Neural progenitor cell (in vitro differentiated cells): Measurements from ENCODE around the gene FHAD1. TPM values are rescaled to one million over a fixed set of nuclear protein-coding genes. Genes with fewer than 3 reads are reported as not detected.

Experiments used
- DNase-seq: peaks from one replicate; pipeline ENCODE4 v3.0.0-alpha.2; 2016; ENCODE audit warnings: low spot score
- H2AFZ ChIP-seq: fragments of 200-600 bp; sonication (generic); replicated peaks from 2 replicates; pipeline ENCODE4 v1.6.1; 2016; ENCODE audit warnings: antibody characterized with exemption
- H3F3A ChIP-seq: fragments of 200-600 bp; sonication (generic); 2 replicates; pipeline ENCODE4 v1.6.1; 2016; ENCODE audit warnings: antibody characterized with exemption, low read depth
- H3K27ac ChIP-seq: fragments of 200-600 bp; sonication (generic); 2 replicates; pipeline ENCODE4 v1.5.1; 2016; ENCODE audit warnings: mild to moderate bottlenecking
- H3K27me3 ChIP-seq: fragments of 200-600 bp; sonication (generic); 2 replicates; pipeline ENCODE4 v1.6.1; 2016; ENCODE audit warnings: mild to moderate bottlenecking, moderate library complexity
- H3K36me3 ChIP-seq: fragments of 200-600 bp; sonication (generic); 2 replicates; pipeline ENCODE4 v1.5.1; 2016
- H3K4me1 ChIP-seq: fragments of 200-600 bp; sonication (generic); 2 replicates; pipeline ENCODE4 v1.6.1; 2016; ENCODE audit warnings: mixed run types
- H3K4me2 ChIP-seq: fragments of 200-600 bp; sonication (generic); 2 replicates; pipeline ENCODE4 v1.6.1; 2016
- H3K4me3 ChIP-seq: fragments of 200-600 bp; sonication (generic); 2 replicates; pipeline ENCODE4 v1.5.1; 2016
- H3K79me2 ChIP-seq: fragments of 200-600 bp; sonication (generic); 2 replicates; pipeline ENCODE4 v1.6.1; 2016; ENCODE audit warnings: low read depth
- H3K9ac ChIP-seq: fragments of 200-600 bp; sonication (generic); 2 replicates; pipeline ENCODE4 v1.6.1; 2016
- H3K9me3 ChIP-seq: fragments of 200-600 bp; sonication (generic); 2 replicates; pipeline ENCODE4 v1.5.1; 2016; ENCODE audit warnings: low read depth
- H4K20me1 ChIP-seq: fragments of 200-600 bp; sonication (generic); 2 replicates; pipeline ENCODE4 v1.6.1; 2016; ENCODE audit warnings: low read depth
- H3K27ac Mint-ChIP-seq: 3 replicates; pipeline ENCODE4 v1.8.0; 2021; ENCODE audit warnings: mixed read lengths
- H3K27me3 Mint-ChIP-seq: 2 replicates; pipeline ENCODE4 v1.8.0; 2022; ENCODE audit warnings: low read depth, mild to moderate bottlenecking, inconsistent platforms, moderate library complexity, mixed read lengths; ENCODE audit not compliant: insufficient read depth
- H3K36me3 Mint-ChIP-seq: 3 replicates; pipeline ENCODE4 v1.8.0; 2021; ENCODE audit warnings: mixed read lengths
- H3K4me1 Mint-ChIP-seq: 3 replicates; pipeline ENCODE4 v1.8.0; 2021; ENCODE audit warnings: mixed read lengths
- H3K4me3 Mint-ChIP-seq: 3 replicates; pipeline ENCODE4 v1.8.0; 2021; ENCODE audit warnings: mild to moderate bottlenecking, moderate library complexity, mixed read lengths
- H3K9me3 Mint-ChIP-seq: 3 replicates; pipeline ENCODE4 v1.8.0; 2020; ENCODE audit warnings: mixed read lengths
- CTCF ChIP-seq: fragments of 200-600 bp; sonication (generic); IDR thresholded peaks from 2 replicates; pipeline ENCODE4 v1.5.1; 2017; ENCODE audit warnings: antibody characterized with exemption, mild to moderate bottlenecking
- EZH2 ChIP-seq: fragments of 200-600 bp; sonication (generic); IDR thresholded peaks from 2 replicates; pipeline ENCODE4 v1.6.1; 2017; ENCODE audit warnings: antibody characterized with exemption, mild to moderate bottlenecking, moderate library complexity
- EZH2phosphoT487 ChIP-seq: fragments of 200-600 bp; sonication (generic); IDR thresholded peaks from 2 replicates; pipeline ENCODE4 v1.6.1; 2017; ENCODE audit warnings: antibody characterized with exemption
- total RNA-seq: library from RNA; depleted of rRNA; stranded (reverse); fragments of >200 nt; gene quantifications from 2 replicates; pipeline ENCODE4 v1.2.3, GENCODE V29; 2015; ENCODE audit warnings: low replicate concordance

The FHAD1 gene
- total RNA-seq, 1 donor from 2014 or later: 9.1 TPM

DNA sequence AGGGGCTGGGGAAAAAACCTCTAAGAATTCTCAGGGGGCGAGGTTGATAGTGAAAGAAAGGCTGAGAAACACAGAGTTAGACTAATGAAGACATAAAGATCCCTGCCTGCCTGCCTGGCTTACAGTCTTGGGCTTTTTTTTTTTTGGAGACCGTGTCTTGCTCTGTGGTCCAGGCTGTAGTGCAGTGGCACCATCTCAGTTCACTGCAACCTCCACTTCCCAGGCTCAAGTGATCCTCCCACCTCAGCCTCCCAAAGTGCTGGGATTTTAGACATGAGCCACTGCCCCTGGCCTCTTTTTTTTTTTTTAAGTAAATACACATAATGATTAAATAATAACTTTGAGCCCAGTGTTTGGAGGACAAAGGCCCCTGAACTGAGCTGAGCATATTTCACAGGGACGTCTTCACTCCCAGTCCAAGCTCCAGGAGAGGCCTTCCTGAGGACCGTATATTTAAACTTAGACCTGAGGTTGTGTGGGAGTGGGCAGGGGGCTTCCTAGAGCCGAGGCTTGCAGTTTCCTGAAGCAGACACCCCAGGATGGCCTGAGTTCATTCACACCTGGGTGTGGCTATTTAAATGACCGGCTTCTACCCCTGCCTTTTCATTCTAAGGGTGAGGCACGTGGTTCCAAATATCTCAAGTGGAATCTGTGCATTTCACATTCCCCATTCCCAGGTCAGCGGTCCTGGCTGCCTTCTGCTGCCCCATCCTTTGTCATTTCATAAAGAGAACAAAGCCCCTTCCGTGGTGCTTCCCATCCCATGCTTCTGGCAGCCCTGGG lies 146.6 kb downstream of the FHAD1 start:
- Mint-ChIP-seq H3K9me3 (peaks cover 4% of the 10 kb centered on the region), H3K4me3 (no peak overlapping the region), H3K36me3 (peaks cover 4% of the 10 kb centered on the region), H3K27ac (no peak overlapping the region), H3K4me1 (peaks cover 23% of the 10 kb centered on the region), H3K27me3 (peaks cover 9% of the 10 kb centered on the region)
- H3K79me2 ChIP-seq: no peaks in the 10 kb centered on the region
- H3K27me3 ChIP-seq: peaks cover 3% of the 10 kb centered on the region
- no peak overlapping the region for H3K9ac ChIP-seq
- H3K36me3 ChIP-seq: no peaks in the 10 kb centered on the region
- no peak overlapping the region for H3K4me3 ChIP-seq
- DNase-seq: no peak
- TF ChIP-seq EZH2 (no peak), CTCF (no peak), EZH2phosphoT487 (no peak)
- H3F3A ChIP-seq: peaks cover 3% of the 10 kb centered on the region
- H3K27ac ChIP-seq: no peak overlapping the region
- H4K20me1 ChIP-seq: no peaks in the 10 kb centered on the region
- H2AFZ ChIP-seq: no peak overlapping the region
- H3K4me1 ChIP-seq: peaks cover 7% of the 10 kb centered on the region
- no peaks in the 10 kb centered on the region for H3K9me3 ChIP-seq
- no peak overlapping the region for H3K4me2 ChIP-seq

DNA sequence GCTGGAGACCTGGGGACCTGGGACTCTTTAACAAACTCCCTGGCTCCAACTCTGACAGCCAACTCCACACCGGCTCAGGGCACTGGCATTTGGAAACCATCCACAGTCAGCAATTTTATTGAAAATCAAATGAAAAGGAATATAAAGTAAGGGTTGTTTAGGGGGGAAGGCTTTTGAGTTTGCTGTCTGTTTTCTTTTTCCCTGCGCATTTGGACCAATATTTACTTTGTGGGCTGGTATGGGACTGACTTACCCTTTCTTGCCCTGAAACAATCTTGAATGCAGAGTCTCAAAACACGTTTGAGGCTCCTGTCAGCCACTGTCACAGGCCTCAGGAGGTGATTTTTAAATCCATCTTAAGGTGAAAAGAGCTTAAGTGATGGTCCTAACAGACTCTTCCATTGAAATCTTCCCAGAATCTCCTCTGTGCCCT lies 147.3 kb downstream of the FHAD1 start:
- H3K4me1 Mint-ChIP-seq: peaks cover 22% of the 10 kb centered on the region
- H3K9me3 ChIP-seq: no peaks in the 10 kb centered on the region
- H3K4me3 ChIP-seq: no peak overlapping the region
- no peak overlapping the region for H3K27ac Mint-ChIP-seq
- H2AFZ ChIP-seq: no peak overlapping the region
- peaks cover 5% of the 10 kb centered on the region for H3K36me3 Mint-ChIP-seq
- H3K79me2 ChIP-seq: no peaks in the 10 kb centered on the region
- no peaks in the 10 kb centered on the region for H3K36me3 ChIP-seq
- H3K27me3 Mint-ChIP-seq: peaks cover 7% of the 10 kb centered on the region
- H3K4me3 Mint-ChIP-seq: no peak overlapping the region
- peaks cover 7% of the 10 kb centered on the region for H3K4me1 ChIP-seq
- H3K9ac ChIP-seq: no peak overlapping the region
- no peak for TF ChIP-seq CTCF
- TF ChIP-seq EZH2phosphoT487: no peak
- TF ChIP-seq EZH2: no peak
- no peak for DNase-seq
- H4K20me1 ChIP-seq: no peaks in the 10 kb centered on the region
- peaks cover 6% of the 10 kb centered on the region for H3K9me3 Mint-ChIP-seq
- H3K27ac ChIP-seq: no peak overlapping the region
- H3K4me2 ChIP-seq: no peak overlapping the region
- no peaks in the 10 kb centered on the region for H3K27me3 ChIP-seq
- H3F3A ChIP-seq: peaks cover 3% of the 10 kb centered on the region

DNA sequence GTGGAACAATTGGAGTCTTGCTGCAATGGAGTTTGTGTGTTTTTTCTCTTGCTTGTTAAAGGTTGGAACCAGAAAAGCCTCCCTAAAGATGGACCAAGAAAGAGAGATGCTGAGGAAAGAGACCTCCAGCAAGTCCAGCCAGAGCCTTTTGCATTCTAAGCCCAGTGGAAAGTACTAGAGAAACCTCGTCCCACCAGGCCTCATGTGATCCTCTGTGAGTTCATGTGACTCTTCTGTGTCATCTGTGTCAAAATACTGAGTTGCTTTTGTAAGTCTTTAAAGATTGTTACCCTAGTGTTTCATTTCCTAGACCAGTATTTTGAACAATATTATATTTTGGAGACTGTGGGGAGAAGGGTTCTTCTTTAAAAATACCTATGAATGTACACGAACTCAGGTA lies 150.2 kb downstream of the FHAD1 start:
- Mint-ChIP-seq H3K27ac (no peak overlapping the region), H3K4me3 (no peak overlapping the region), H3K27me3 (peaks cover 12% of the 10 kb centered on the region), H3K9me3 (peaks cover 15% of the 10 kb centered on the region), H3K36me3 (peaks cover 12% of the 10 kb centered on the region), H3K4me1 (peaks cover 16% of the 10 kb centered on the region)
- Histone ChIP-seq H3K4me1 (peaks cover 7% of the 10 kb centered on the region), H3K27me3 (no peaks in the 10 kb centered on the region), H3K9me3 (no peaks in the 10 kb centered on the region), H3K9ac (no peak overlapping the region), H3K4me3 (no peak overlapping the region), H3K79me2 (no peaks in the 10 kb centered on the region), H2AFZ (no peak overlapping the region), H3K36me3 (no peaks in the 10 kb centered on the region), H3K27ac (no peak overlapping the region), H3K4me2 (no peak overlapping the region), H3F3A (peaks cover 3% of the 10 kb centered on the region), H4K20me1 (no peaks in the 10 kb centered on the region)
- TF ChIP-seq EZH2phosphoT487: no peak
- no peak for TF ChIP-seq EZH2
- TF ChIP-seq CTCF: no peak
- no peak for DNase-seq
